Brain microvascular endothelial cell (primary cell): ENCODE measurements around the gene RASL11A.

Source experiments
- DNase-seq: peaks from one replicate; pipeline ENCODE4 v3.0.0-alpha.2; 2020
- H3K27ac ChIP-seq: fragments of 250-450 bp; sonication (Bioruptor Pico); 2 replicates; pipeline ENCODE4 v1.5.1; 2020; ENCODE audit warnings: mild to moderate bottlenecking, moderate library complexity
- H3K27me3 ChIP-seq: fragments of 250-450 bp; sonication (Bioruptor Pico); replicated peaks from 2 replicates; pipeline ENCODE4 v1.5.1; 2020; ENCODE audit warnings: mild to moderate bottlenecking
- H3K36me3 ChIP-seq: fragments of 250-450 bp; sonication (Bioruptor Pico); replicated peaks from 2 replicates; pipeline ENCODE4 v1.5.1; 2020; ENCODE audit warnings: mild to moderate bottlenecking
- H3K4me3 ChIP-seq: 2 replicates; pipeline ENCODE4 v1.5.1; 2011; ENCODE audit warnings: low read depth, mild to moderate bottlenecking, control low read depth, low read length, moderate library complexity
- in situ Hi-C: cut with HindIII; loops from 2 replicates; pipeline ENCODE4 v1.10.0; 2017; ENCODE audit warnings: low sequenced_read_pairs, low pct_ligation_motif_present
- TF ChIP-seq, protein P1 (sequence below): IDR thresholded peaks from 2 replicates; pipeline ENCODE4 v1.5.1; 2011; ENCODE audit warnings: low read depth, mild to moderate bottlenecking, moderate library complexity, low read length, control low read depth, inconsistent platforms; ENCODE audit errors: missing control alignments

The RASL11A gene

DNA sequence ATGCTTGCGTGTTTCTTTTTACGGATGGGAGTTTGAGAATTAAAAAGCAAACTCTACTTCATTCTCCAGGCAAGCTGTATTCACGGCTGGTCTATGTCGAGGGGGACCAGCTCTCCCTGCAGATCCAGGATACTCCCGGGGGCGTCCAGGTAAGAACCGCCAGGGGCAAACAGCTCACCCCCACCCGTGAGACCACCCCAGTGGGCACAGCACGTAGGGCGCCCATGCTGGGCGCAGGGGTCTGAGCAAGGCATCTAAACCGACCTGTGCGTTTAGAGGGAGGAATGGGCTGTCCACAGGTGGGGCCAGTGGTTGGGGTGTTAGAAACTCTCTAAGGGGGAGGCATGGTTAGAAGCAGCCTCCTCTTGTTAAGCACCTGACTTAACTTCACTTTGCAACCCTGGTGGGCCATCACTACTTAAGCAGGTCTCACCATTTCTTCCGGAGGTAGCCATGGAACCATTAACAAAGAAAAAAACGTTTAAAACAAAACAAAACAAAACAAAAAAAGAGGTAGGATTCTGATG lies 1.0 kb downstream of the RASL11A start:
- H3K27me3 ChIP-seq = no peaks in the 10 kb centered on the region
- DNase-seq = no peak
- H3K36me3 ChIP-seq = no peaks in the 10 kb centered on the region
- H3K4me3 ChIP-seq = peak overlapping the region; percentile 71
- H3K27ac ChIP-seq = no peak overlapping the region
- TF ChIP-seq, protein P1, sequence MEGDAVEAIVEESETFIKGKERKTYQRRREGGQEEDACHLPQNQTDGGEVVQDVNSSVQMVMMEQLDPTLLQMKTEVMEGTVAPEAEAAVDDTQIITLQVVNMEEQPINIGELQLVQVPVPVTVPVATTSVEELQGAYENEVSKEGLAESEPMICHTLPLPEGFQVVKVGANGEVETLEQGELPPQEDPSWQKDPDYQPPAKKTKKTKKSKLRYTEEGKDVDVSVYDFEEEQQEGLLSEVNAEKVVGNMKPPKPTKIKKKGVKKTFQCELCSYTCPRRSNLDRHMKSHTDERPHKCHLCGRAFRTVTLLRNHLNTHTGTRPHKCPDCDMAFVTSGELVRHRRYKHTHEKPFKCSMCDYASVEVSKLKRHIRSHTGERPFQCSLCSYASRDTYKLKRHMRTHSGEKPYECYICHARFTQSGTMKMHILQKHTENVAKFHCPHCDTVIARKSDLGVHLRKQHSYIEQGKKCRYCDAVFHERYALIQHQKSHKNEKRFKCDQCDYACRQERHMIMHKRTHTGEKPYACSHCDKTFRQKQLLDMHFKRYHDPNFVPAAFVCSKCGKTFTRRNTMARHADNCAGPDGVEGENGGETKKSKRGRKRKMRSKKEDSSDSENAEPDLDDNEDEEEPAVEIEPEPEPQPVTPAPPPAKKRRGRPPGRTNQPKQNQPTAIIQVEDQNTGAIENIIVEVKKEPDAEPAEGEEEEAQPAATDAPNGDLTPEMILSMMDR = no peak
- in situ Hi-C loops = no loop called here

DNA sequence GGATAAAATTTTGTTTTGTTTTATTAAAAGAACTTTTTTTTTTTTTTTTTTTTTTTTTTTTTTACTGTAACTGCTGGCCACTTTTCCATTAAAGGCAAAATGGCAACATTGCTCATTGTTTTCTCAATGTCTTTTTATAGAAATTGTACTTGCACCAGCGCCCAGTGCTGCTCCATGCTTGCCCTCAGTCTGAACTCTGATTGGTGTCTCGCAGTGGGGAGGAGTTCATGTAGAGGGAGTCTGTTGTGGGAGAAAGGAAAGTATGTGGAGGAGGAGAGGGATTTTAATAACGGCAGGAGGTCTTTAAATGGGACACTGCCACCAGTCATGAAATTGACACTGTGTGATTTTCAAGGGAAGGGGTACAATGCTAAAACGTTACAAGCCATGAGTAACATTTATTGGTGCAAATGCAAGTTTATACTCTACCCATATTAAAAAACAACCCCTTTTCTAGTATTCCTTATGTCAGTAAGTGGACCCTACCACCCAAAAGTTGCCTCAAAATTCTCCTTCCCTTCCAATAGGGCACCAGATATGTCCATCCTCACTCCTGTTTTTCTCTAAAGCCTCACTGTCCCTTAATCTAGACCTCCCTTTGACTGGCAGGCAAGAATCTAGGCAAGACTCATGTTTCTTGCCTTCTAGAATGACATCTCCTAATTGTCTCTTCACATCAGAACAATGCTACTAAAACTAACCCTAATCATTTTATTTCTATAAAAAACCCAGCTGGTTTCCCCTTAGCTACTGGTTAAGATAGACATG lies 3.2 kb downstream of the RASL11A start:
- Histone ChIP-seq H3K27ac (peak overlapping the region; percentile 68), H3K27me3 (no peaks in the 10 kb centered on the region), H3K4me3 (no peak overlapping the region), H3K36me3 (no peaks in the 10 kb centered on the region)
- in situ Hi-C loops = no loop called here
- DNase-seq = peak; percentile 85
- TF ChIP-seq, protein P1 = no peak

- in situ Hi-C loops = no loop called here
- no peaks in the 10 kb centered on the region for H3K36me3 ChIP-seq
- no peaks in the 10 kb centered on the region for H3K27me3 ChIP-seq
- no peak for DNase-seq
- TF ChIP-seq, protein P1 = no peak
- H3K4me3 ChIP-seq = no peak overlapping the region
- H3K27ac ChIP-seq = no peak overlapping the region
Observed at GRCh38 chr13:27274631-27275030, 4.0 kb downstream of the RASL11A start.

DNA sequence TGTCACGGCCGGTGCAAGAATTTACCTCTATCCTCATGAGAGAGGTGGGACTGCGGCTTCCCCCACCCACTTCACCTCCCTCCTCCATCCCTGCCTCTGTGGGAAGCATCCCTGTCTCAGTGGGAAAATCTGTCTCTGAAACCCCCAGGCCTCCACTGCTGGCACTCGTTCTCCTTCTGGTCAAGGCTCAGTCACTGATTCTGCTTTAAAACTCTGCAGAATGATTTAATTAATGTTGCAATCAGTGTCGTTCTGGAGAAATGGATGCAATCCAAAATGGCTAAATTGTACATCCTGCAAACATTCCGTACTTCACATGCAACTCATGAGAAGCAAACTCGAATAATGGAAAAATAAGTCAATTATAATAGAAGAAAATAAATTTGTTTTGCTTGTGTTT lies 5.6 kb downstream of the RASL11A start:
- no peaks in the 10 kb centered on the region for H3K27me3 ChIP-seq

DNA sequence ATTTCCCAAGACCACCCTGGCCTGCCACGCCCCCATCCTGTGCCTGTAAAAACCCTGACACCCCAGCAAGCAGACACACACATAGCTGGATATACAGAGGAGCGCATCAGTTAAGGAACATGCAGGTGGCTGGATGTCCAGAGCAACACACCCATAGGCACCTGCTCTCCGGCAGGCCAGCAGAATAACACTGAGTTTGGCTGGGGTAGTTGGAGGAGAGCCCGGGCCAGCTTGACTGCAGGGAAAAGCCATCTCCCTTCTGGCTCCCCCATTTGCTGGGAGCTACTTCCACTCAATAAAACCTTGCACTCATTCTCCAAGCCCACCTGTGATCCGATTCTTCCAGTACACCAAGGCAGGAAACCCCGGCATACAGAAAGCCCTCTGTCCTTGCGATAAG lies 8.9 kb downstream of the RASL11A start:
- H3K27ac ChIP-seq = no peak overlapping the region
- in situ Hi-C loops = no loop called here
- no peak overlapping the region for H3K4me3 ChIP-seq
- DNase-seq = no peak
- H3K27me3 ChIP-seq = no peaks in the 10 kb centered on the region
- H3K36me3 ChIP-seq = no peaks in the 10 kb centered on the region
- TF ChIP-seq, protein P1 = no peak

More for the DNA sequence above, 5.6 kb downstream of the RASL11A start:
- TF ChIP-seq, protein P1 = no peak
- Histone ChIP-seq H3K4me3 (no peak overlapping the region), H3K36me3 (no peaks in the 10 kb centered on the region), H3K27ac (no peak overlapping the region)
- DNase-seq = no peak
- in situ Hi-C loops = no loop called here
